GM20000 (cell line): ENCODE results near the gene NLRP1.

Experiments
- DNase-seq: peaks from one replicate; pipeline ENCODE4 v3.0.0; 2012; ENCODE audit warnings: low spot score
- CTCF ChIP-seq: IDR thresholded peaks from 2 replicates; pipeline ENCODE4 v1.5.1; 2012; ENCODE audit warnings: mild to moderate bottlenecking, control low read depth; ENCODE audit errors: extremely low read depth, missing control alignments

NLRP1 gene

GRCh38 chr17:5500589-5501391 lies 83.5 kb downstream of the NLRP1 start:
- DNase-seq = peak; percentile 90
- no peak for TF ChIP-seq CTCF

GRCh38 chr17:5500247-5500588 lies 84.1 kb downstream of the NLRP1 start:
- no peak for TF ChIP-seq CTCF
- no peak for DNase-seq

GRCh38 chr17:5499476-5500231 lies 84.7 kb downstream of the NLRP1 start:
- DNase-seq = peak; percentile 25
- TF ChIP-seq CTCF = no peak

GRCh38 chr17:5492970-5493369 lies 91.3 kb downstream of the NLRP1 start:
- TF ChIP-seq CTCF = no peak
- DNase-seq = no peak

- DNase-seq = no peak
- TF ChIP-seq CTCF = no peak
These were observed 95.6 kb downstream of the NLRP1 start for GRCh38 chr17:5488752-5489151.

GRCh38 chr17:5486206-5487124 lies 97.8 kb downstream of the NLRP1 start, which contains the start of gene MIS12:
TSS of gene MIS12 (plus strand) at chr17:5486566. CDS start at chr17:5488863, 2,297 bp downstream.
- no peak for TF ChIP-seq CTCF
- DNase-seq = peak; percentile 97
